SK-N-MC (cell line): Measurements from ENCODE around the gene ANAPC7.
"Not testable (repeated sequence)": the region's sequence is repeated elsewhere in the genome, so short reads cannot be mapped to it uniquely, and the experiment has no call there.

Source experiments
- DNase-seq: peaks from one replicate; pipeline ENCODE4 v3.0.0-alpha.2; 2011; ENCODE audit warnings: low read depth, low spot score
- H3K27ac ChIP-seq: fragments of 200-600 bp; sonication (generic); 2 replicates; pipeline ENCODE4 v1.5.1; 2016; ENCODE audit warnings: mixed run types
- H3K36me3 ChIP-seq: fragments of 200-600 bp; sonication (generic); 2 replicates; pipeline ENCODE4 v1.6.1; 2017; ENCODE audit warnings: antibody characterized with exemption, low read length, mixed read lengths; ENCODE audit not compliant: insufficient read depth
- H3K4me3 ChIP-seq: fragments of 200-600 bp; sonication (generic); 2 replicates; pipeline ENCODE4 v1.5.1; 2016
- H3K9ac ChIP-seq: fragments of 200-600 bp; sonication (generic); 2 replicates; pipeline ENCODE4 v1.8.0; 2017; ENCODE audit warnings: mixed run types, mixed read lengths; ENCODE audit not compliant: insufficient read length
- H3K9me3 ChIP-seq: fragments of 200-600 bp; sonication (generic); 2 replicates; pipeline ENCODE4 v1.6.1; 2017; ENCODE audit warnings: low read depth, mild to moderate bottlenecking, antibody characterized with exemption, low read length, moderate library complexity, mixed read lengths
- EZH2 ChIP-seq: fragments of 200-600 bp; sonication (generic); IDR thresholded peaks from one replicate; pipeline ENCODE4 v1.6.1; 2017; ENCODE audit warnings: antibody characterized with exemption
- FOXP2 ChIP-seq: optimal IDR thresholded peaks from 2 replicates; pipeline ENCODE3; 2011; ENCODE audit warnings: mild to moderate bottlenecking, moderate library complexity; ENCODE audit not compliant: insufficient read depth; ENCODE audit errors: extremely low read length, control extremely low read depth
- POLR2AphosphoS5 ChIP-seq: IDR thresholded peaks from 2 replicates; pipeline ENCODE4 v1.6.1; 2012; ENCODE audit warnings: mild to moderate bottlenecking, low read depth, low read length, borderline replicate concordance

Gene ANAPC7

DNA sequence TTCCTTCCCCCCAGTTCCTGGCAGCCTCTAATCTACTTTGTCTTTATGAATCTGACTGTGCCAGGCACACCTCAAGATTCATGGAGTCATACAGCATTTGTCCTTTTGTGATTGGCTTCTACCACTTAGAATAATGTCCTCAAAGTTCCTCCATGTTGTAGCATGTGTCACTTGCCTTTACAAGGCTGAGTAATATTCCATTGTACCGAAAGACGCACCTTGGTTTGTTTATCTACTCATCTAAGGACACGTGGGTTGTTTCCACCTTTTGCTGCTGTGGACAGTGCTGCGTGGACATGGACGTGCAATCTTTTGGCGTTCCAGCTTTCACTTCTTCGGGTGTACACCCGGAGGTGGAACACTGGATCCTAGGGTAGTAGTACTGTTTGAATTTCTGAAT is 33.5 kb downstream of the ANAPC7 start:
- H3K36me3 ChIP-seq, result peaks cover 47% of the 10 kb centered on the region
- H3K27ac ChIP-seq, result no peak overlapping the region
- no peak overlapping the region for H3K9ac ChIP-seq

DNA sequence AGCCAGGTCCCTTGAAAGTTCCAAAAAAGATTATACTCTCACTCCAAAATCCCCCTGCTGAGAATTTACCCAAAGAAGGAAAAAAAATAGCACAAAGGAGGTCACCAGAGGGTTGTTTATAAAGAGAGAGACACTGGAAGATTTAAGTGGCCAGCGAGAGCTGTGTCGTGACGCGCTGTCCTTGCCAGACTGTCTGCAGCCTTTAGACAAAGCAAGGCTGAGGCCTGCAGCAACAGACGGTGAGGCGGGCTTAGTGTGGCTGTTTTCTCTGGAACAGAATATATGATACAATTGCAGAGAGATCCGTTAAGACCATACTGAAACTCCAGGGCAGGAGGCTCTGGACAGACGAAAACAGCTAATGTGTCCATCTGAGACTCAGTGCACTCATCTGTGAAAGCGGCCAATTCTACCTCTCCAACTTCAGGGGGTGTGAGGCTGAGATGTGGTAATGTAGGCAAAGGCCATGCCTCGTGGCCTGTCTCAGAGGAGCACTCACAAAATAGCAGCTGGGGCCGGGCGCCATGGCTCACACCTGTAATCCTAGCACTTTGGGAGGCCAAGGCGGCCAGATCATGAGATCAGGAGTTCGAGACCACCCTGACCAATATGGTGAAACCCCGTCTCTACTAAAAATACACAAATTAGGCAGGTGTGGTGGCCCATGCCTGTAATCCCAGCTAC is 36.2 kb downstream of the ANAPC7 start:
- Histone ChIP-seq H3K36me3 (peaks cover 20% of the 10 kb centered on the region), H3K27ac (peak overlapping the region; percentile 51; the same call in 1 of the 2 replicates), H3K9me3 (no peaks in the 10 kb centered on the region), H3K4me3 (no peak overlapping the region), H3K9ac (no peak overlapping the region)
- DNase-seq, result no peak
- TF ChIP-seq EZH2 (no peak), FOXP2 (no peak), POLR2AphosphoS5 (no peak)

More for the DNA sequence above, 33.5 kb downstream of the ANAPC7 start:
- Histone ChIP-seq H3K4me3 (no peak overlapping the region), H3K9me3 (no peaks in the 10 kb centered on the region)
- DNase-seq, result no peak
- no peak for TF ChIP-seq EZH2
- TF ChIP-seq FOXP2, result no peak
- TF ChIP-seq POLR2AphosphoS5, result no peak; the same call in 1 of the 2 replicates

- DNase-seq, result no peak
- peak overlapping the region; percentile 51; the same call in 1 of the 2 replicates for H3K27ac ChIP-seq
- no peak overlapping the region for H3K4me3 ChIP-seq
- TF ChIP-seq EZH2 (no peak), POLR2AphosphoS5 (no peak), FOXP2 (no peak)
- H3K9me3 ChIP-seq, result no peaks in the 10 kb centered on the region
- H3K36me3 ChIP-seq, result peaks cover 12% of the 10 kb centered on the region; the same call in 1 of the 2 replicates
- H3K9ac ChIP-seq, result no peak overlapping the region
Observed at GRCh38 chr12:110366321-110367142, 37.0 kb downstream of the ANAPC7 start.

GRCh38 chr12:110365489-110366320 is 37.8 kb downstream of the ANAPC7 start:
- no peak overlapping the region for H3K9ac ChIP-seq
- H3K36me3 ChIP-seq, result peaks cover 9% of the 10 kb centered on the region; the same call in 1 of the 2 replicates
- no peak overlapping the region for H3K4me3 ChIP-seq
- no peak for DNase-seq
- no peak for TF ChIP-seq EZH2
- TF ChIP-seq FOXP2, result no peak
- no peak for TF ChIP-seq POLR2AphosphoS5
- H3K27ac ChIP-seq, result peak overlapping the region; percentile 60
- no peaks in the 10 kb centered on the region for H3K9me3 ChIP-seq

DNA sequence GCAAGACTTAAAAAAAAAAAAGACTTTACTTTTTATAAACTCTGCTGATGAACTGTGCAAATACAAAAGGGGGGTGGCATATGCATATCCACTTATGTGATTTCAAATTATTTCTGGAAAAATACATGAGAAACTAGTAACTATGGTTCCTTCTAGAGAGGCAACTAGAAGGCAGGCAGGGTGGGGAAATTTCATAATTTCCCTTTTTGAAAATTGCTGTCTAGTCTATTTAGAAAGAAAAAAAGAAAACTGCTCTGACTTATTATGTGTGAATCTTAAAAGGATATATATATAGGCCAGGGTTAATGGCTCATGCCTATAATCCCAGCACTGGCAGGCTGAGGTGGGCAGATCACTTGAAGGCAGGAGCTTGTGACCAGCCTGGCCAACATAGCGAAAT is 42.3 kb downstream of the ANAPC7 start:
- TF ChIP-seq FOXP2, result no peak
- TF ChIP-seq EZH2, result no peak
- TF ChIP-seq POLR2AphosphoS5, result no peak
- Histone ChIP-seq H3K9me3 (no peaks in the 10 kb centered on the region), H3K9ac (no peak overlapping the region), H3K27ac (no peak overlapping the region), H3K4me3 (no peak overlapping the region), H3K36me3 (no peaks in the 10 kb centered on the region)
- DNase-seq, result no peak

- not testable (repeated sequence) for DNase-seq
Observed at GRCh38 chr12:110358384-110359097, 45.0 kb downstream of the ANAPC7 start.

DNA sequence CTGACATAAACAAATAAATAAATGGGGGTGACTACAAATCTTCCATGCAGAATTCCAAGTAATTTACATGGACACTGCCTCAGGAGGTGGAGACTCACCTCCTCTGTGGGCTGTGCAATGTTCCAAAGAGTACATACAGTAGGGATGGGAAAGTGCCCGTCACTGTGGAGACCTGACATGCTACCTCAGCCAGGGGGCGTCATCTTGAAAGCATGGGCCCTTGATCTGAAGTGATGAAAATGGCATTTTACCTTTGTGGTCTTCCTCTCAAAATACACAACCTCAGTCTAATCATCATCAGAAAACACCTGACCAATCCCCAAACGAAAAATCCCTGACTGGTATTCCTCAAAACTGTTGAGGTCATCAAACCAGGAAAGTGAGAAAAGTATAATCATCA is 48.4 kb downstream of the ANAPC7 start:
- DNase-seq, result no peak
- H3K27ac ChIP-seq, result peak overlapping the region; percentile 57; the same call in 1 of the 2 replicates
- TF ChIP-seq FOXP2 (no peak), POLR2AphosphoS5 (0 out of 2 replicates have a peak, but pooled peaks have one; percentile 17)
- no peaks in the 10 kb centered on the region for H3K9me3 ChIP-seq
- peaks cover 3% of the 10 kb centered on the region for H3K36me3 ChIP-seq
- H3K9ac ChIP-seq, result no peak overlapping the region
- no peak overlapping the region for H3K4me3 ChIP-seq

More at GRCh38 chr12:110358384-110359097, 45.0 kb downstream of the ANAPC7 start:
- not testable (repeated sequence) for H3K9ac ChIP-seq, H3K9me3 ChIP-seq, H3K36me3 ChIP-seq, H3K4me3 ChIP-seq, H3K27ac ChIP-seq
